SK-N-SH treated with all-trans-retinoic acid at 6 μM for 48 hours (cell line): Measurements from ENCODE around the gene TM4SF5.

Experiments used
- ARNTL ChIP-seq: fragments of 450-650 bp; formaldehyde crosslinking; IDR thresholded peaks from 2 replicates; pipeline ENCODE4 v1.5.0; 2020; ENCODE audit warnings: low read depth, mild to moderate bottlenecking, moderate library complexity, borderline replicate concordance
- ESRRG ChIP-seq: fragments of 250-450 bp; sonication (Bioruptor Pico); IDR thresholded peaks from 2 replicates; pipeline ENCODE4 v1.6.1; 2021; ENCODE audit warnings: mild to moderate bottlenecking
- RARB ChIP-seq: fragments of 250-450 bp; sonication (Bioruptor Pico); IDR thresholded peaks from 2 replicates; pipeline ENCODE4 v1.8.0; 2021; ENCODE audit warnings: mild to moderate bottlenecking, moderate library complexity
- SNAI2 ChIP-seq: fragments of 250-450 bp; sonication (Bioruptor Pico); IDR thresholded peaks from 2 replicates; pipeline ENCODE4 v1.5.0; 2020; ENCODE audit warnings: mild to moderate bottlenecking, moderate library complexity
- TCF4 ChIP-seq: fragments of 250-450 bp; sonication (Bioruptor Pico); IDR thresholded peaks from 2 replicates; pipeline ENCODE4 v1.8.0; 2021; ENCODE audit warnings: mild to moderate bottlenecking, moderate library complexity, borderline replicate concordance
- ZC3H10 ChIP-seq: fragments of 250-450 bp; sonication (Bioruptor Pico); IDR thresholded peaks from 2 replicates; pipeline ENCODE4 v1.5.1; 2021; ENCODE audit warnings: mild to moderate bottlenecking, moderate library complexity
- ZFP30 ChIP-seq: fragments of 450-650 bp; formaldehyde crosslinking; IDR thresholded peaks from 2 replicates; pipeline ENCODE4 v1.5.0; 2022; ENCODE audit warnings: mild to moderate bottlenecking, moderate library complexity
- ZNF565 ChIP-seq: fragments of 450-650 bp; formaldehyde crosslinking; conservative IDR thresholded peaks from 2 replicates; pipeline ENCODE4 v1.5.0; 2020; ENCODE audit warnings: low read depth, mild to moderate bottlenecking, moderate library complexity
- ZNF70 ChIP-seq: fragments of 450-650 bp; formaldehyde crosslinking; IDR thresholded peaks from 2 replicates; pipeline ENCODE4 v1.5.0; 2020; ENCODE audit warnings: mild to moderate bottlenecking, moderate library complexity
- ZNF8 ChIP-seq: fragments of 450-650 bp; formaldehyde crosslinking; IDR thresholded peaks from 2 replicates; pipeline ENCODE4 v1.5.0; 2020; ENCODE audit warnings: mild to moderate bottlenecking, moderate library complexity
- TF ChIP-seq, protein P1 (sequence below): fragments of 250-450 bp; sonication (Bioruptor Pico); IDR thresholded peaks from 2 replicates; pipeline ENCODE4 v1.5.1; 2020; ENCODE audit warnings: low read depth, mild to moderate bottlenecking, moderate library complexity
- TF ChIP-seq, protein P2 (sequence below): fragments of 250-450 bp; sonication (Bioruptor Pico); IDR thresholded peaks from 2 replicates; pipeline ENCODE4 v1.8.0; 2020; ENCODE audit warnings: mild to moderate bottlenecking, moderate library complexity, borderline replicate concordance
- TF ChIP-seq, protein P3 (sequence below): fragments of 250-450 bp; sonication (Bioruptor Pico); IDR thresholded peaks from 2 replicates; pipeline ENCODE4 v1.8.0; 2021; ENCODE audit warnings: low read depth, mild to moderate bottlenecking, moderate library complexity, borderline replicate concordance
- TF ChIP-seq, protein P4 (sequence below): fragments of 250-450 bp; sonication (Bioruptor Pico); IDR thresholded peaks from 2 replicates; pipeline ENCODE4 v1.5.1; 2021; ENCODE audit warnings: mild to moderate bottlenecking, moderate library complexity

DNA sequence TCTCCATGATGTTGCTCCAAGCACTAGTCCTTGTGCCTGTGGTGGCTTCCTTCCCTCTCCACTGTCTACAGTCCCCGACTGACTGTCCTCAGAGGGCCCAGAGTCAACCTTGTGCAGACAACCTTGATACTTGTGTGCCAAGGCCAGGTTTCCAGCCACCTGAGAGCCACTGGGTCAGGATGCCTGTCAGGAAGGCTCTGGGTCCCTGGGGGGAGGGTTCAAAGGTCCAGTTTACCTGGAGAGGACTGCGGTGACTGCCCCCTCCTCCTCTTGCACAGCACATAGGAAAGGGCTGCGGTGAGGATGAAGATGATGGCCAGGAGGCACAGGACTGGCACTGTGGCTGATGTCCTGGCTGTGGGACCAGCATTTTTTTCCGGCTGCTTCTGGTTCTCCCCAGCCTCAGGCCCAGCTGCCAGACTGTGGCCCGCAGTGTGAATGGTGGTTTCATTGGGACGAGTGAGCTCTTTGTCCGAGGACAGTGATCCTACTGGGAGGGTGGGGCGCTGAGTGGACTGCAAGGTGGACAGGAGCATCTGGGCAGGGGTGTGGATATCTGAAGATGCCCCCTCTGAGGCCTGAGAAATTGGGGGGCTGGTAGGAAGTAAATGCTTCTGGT is 36.7 kb upstream of the TM4SF5 start:
- no peak for TF ChIP-seq ZNF70
- TF ChIP-seq ZC3H10 (CRISPR knock-in tag): no peak
- TF ChIP-seq, protein P1, sequence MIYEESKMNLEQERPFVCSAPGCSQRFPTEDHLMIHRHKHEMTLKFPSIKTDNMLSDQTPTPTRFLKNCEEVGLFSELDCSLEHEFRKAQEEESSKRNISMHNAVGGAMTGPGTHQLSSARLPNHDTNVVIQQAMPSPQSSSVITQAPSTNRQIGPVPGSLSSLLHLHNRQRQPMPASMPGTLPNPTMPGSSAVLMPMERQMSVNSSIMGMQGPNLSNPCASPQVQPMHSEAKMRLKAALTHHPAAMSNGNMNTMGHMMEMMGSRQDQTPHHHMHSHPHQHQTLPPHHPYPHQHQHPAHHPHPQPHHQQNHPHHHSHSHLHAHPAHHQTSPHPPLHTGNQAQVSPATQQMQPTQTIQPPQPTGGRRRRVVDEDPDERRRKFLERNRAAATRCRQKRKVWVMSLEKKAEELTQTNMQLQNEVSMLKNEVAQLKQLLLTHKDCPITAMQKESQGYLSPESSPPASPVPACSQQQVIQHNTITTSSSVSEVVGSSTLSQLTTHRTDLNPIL: no peak
- no peak for TF ChIP-seq RARB (CRISPR knock-in tag)
- TF ChIP-seq ZFP30: no peak
- TF ChIP-seq, protein P2, sequence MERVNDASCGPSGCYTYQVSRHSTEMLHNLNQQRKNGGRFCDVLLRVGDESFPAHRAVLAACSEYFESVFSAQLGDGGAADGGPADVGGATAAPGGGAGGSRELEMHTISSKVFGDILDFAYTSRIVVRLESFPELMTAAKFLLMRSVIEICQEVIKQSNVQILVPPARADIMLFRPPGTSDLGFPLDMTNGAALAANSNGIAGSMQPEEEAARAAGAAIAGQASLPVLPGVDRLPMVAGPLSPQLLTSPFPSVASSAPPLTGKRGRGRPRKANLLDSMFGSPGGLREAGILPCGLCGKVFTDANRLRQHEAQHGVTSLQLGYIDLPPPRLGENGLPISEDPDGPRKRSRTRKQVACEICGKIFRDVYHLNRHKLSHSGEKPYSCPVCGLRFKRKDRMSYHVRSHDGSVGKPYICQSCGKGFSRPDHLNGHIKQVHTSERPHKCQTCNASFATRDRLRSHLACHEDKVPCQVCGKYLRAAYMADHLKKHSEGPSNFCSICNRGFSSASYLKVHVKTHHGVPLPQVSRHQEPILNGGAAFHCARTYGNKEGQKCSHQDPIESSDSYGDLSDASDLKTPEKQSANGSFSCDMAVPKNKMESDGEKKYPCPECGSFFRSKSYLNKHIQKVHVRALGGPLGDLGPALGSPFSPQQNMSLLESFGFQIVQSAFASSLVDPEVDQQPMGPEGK: no peak
- no peak for TF ChIP-seq TCF4 (CRISPR knock-in tag)
- no peak for TF ChIP-seq ESRRG
- TF ChIP-seq ARNTL (CRISPR knock-in tag): no peak
- no peak for TF ChIP-seq ZNF565 (CRISPR knock-in tag)
- TF ChIP-seq, protein P3, sequence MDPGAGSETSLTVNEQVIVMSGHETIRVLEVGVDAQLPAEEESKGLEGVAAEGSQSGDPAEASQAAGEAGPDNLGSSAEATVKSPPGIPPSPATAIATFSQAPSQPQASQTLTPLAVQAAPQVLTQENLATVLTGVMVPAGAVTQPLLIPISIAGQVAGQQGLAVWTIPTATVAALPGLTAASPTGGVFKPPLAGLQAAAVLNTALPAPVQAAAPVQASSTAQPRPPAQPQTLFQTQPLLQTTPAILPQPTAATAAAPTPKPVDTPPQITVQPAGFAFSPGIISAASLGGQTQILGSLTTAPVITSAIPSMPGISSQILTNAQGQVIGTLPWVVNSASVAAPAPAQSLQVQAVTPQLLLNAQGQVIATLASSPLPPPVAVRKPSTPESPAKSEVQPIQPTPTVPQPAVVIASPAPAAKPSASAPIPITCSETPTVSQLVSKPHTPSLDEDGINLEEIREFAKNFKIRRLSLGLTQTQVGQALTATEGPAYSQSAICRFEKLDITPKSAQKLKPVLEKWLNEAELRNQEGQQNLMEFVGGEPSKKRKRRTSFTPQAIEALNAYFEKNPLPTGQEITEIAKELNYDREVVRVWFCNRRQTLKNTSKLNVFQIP (CRISPR knock-in tag): no peak
- no peak for TF ChIP-seq SNAI2 (CRISPR knock-in tag)
- no peak for TF ChIP-seq ZNF8
- TF ChIP-seq, protein P4, sequence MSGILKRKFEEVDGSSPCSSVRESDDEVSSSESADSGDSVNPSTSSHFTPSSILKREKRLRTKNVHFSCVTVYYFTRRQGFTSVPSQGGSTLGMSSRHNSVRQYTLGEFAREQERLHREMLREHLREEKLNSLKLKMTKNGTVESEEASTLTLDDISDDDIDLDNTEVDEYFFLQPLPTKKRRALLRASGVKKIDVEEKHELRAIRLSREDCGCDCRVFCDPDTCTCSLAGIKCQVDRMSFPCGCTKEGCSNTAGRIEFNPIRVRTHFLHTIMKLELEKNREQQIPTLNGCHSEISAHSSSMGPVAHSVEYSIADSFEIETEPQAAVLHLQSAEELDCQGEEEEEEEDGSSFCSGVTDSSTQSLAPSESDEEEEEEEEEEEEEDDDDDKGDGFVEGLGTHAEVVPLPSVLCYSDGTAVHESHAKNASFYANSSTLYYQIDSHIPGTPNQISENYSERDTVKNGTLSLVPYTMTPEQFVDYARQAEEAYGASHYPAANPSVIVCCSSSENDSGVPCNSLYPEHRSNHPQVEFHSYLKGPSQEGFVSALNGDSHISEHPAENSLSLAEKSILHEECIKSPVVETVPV (CRISPR knock-in tag): no peak
